Measurements from ENCODE around the gene LAPTM5.
"Not testable (repeated sequence)": the region's sequence is repeated elsewhere in the genome, so short reads cannot be mapped to it uniquely, and the experiment has no call there.

- not testable (repeated sequence) for TF ChIP-seq CTCF, POLR2A, EP300 (IDR thresholded peaks at IDR 0.05)
Observed at GRCh38 chr1:30790256-30790525, 32.6 kb upstream of the LAPTM5 start.

All from gastroesophageal sphincter (tissue), 3 donors.